ENCODE results near the gene AP4M1.

- TF ChIP-seq CTCF (IDR thresholded peaks at IDR 0.05; ENCODE audit: insufficient read depth, low read depth, low read length) (no peak), EZH2 (IDR thresholded peaks at IDR 0.05; ENCODE audit: insufficient read depth, low read length) (no peak)
These were observed 2.0 kb upstream of the AP4M1 start for GRCh38 chr7:100099452-100099851.

Data from astrocyte (in vitro differentiated cells and primary cell).